GM21528 (cell line): ENCODE results near the gene SELL.
"Not testable (repeated sequence)": the region's sequence is repeated elsewhere in the genome, so short reads cannot be mapped to it uniquely, and the experiment has no call there.

Experiments
- ATAC-seq: cut with Tn5 transposase; IDR thresholded peaks from one replicate; pipeline ENCODE4 v1.9.1; 2021; ENCODE audit warnings: mild to moderate bottlenecking, moderate library complexity; ENCODE audit not compliant: unreplicated experiment, low FRiP score

The SELL gene

GRCh38 chr1:169670244-169670643 lies 41.2 kb downstream of the SELL start:
- ATAC-seq, result not testable (repeated sequence)

GRCh38 chr1:169667699-169668596 lies 43.5 kb downstream of the SELL start:
- ATAC-seq, result not testable (repeated sequence)

- not testable (repeated sequence) for ATAC-seq
Observed at GRCh38 chr1:169667227-169667639, 44.2 kb downstream of the SELL start.

- not testable (repeated sequence) for ATAC-seq
Observed at GRCh38 chr1:169662680-169663079, 48.7 kb downstream of the SELL start.

- not testable (repeated sequence) for ATAC-seq
Observed at GRCh38 chr1:169661066-169661465, 50.4 kb downstream of the SELL start.

GRCh38 chr1:169658777-169659176 lies 52.6 kb downstream of the SELL start:
- ATAC-seq, result not testable (repeated sequence)

- ATAC-seq, result no peak
Observed at GRCh38 chr1:169653873-169654272, 57.5 kb downstream of the SELL start.

- no peak for ATAC-seq
Observed at GRCh38 chr1:169651035-169651434, 60.4 kb downstream of the SELL start.

- ATAC-seq, result no peak
Observed at GRCh38 chr1:169650551-169650950, 60.9 kb downstream of the SELL start.

- no peak for ATAC-seq
Observed at GRCh38 chr1:169648709-169649108, 62.7 kb downstream of the SELL start.

- ATAC-seq, result no peak
Observed at GRCh38 chr1:169648187-169648586, 63.2 kb downstream of the SELL start.

- ATAC-seq, result no peak
Observed at GRCh38 chr1:169647512-169647911, 63.9 kb downstream of the SELL start.

GRCh38 chr1:169644297-169644696 lies 67.1 kb downstream of the SELL start:
- no peak for ATAC-seq
